Parathyroid adenoma (tissue), 2 donors: Measurements from ENCODE around the gene RAG1.
"Not testable (repeated sequence)": the region's sequence is repeated elsewhere in the genome, so short reads cannot be mapped to it uniquely, and the experiment has no call there.

ENCODE experiments used
- H2AFZ ChIP-seq: fragments of 300-600 bp; sonication (generic); one replicate; pipeline ENCODE4 v1.7.0; 2017; ENCODE audit warnings: antibody characterized with exemption, mild to moderate bottlenecking
- H3K27ac ChIP-seq: fragments of 300-600 bp; sonication (generic); one replicate; pipeline ENCODE4 v1.7.0; 2017
- H3K27me3 ChIP-seq: fragments of 300-600 bp; sonication (generic); one replicate; pipeline ENCODE4 v1.7.0; 2017; ENCODE audit warnings: low read length; ENCODE audit not compliant: control insufficient read depth, insufficient read depth
- H3K36me3 ChIP-seq: fragments of 300-600 bp; sonication (generic); one replicate; pipeline ENCODE4 v1.7.0; 2017; ENCODE audit warnings: low read length; ENCODE audit not compliant: control insufficient read depth, insufficient read depth
- H3K4me1 ChIP-seq: fragments of 300-600 bp; sonication (generic); one replicate; pipeline ENCODE4 v1.7.0; 2017; ENCODE audit warnings: control low read depth
- H3K4me2 ChIP-seq: fragments of 300-600 bp; sonication (generic); one replicate; pipeline ENCODE4 v1.7.0; 2017; ENCODE audit warnings: low read length
- H3K4me3 ChIP-seq: fragments of 300-600 bp; sonication (generic); one replicate; pipeline ENCODE4 v1.7.0; 2017; ENCODE audit warnings: low read depth, low read length
- H3K79me2 ChIP-seq: fragments of 300-600 bp; sonication (generic); one replicate; pipeline ENCODE4 v1.7.0; 2017; ENCODE audit warnings: control low read depth
- H3K9ac ChIP-seq: fragments of 300-600 bp; sonication (generic); one replicate; pipeline ENCODE4 v1.7.0; 2017; ENCODE audit warnings: mild to moderate bottlenecking
- H3K9me3 ChIP-seq: fragments of 300-600 bp; sonication (generic); one replicate; pipeline ENCODE4 v1.7.0; 2017; ENCODE audit warnings: low read length; ENCODE audit not compliant: control insufficient read depth
- TF ChIP-seq, protein P1 (sequence below): fragments of 300-600 bp; sonication (generic); IDR thresholded peaks from one replicate; pipeline ENCODE4 v1.7.0; 2017; ENCODE audit warnings: antibody characterized with exemption, mild to moderate bottlenecking
- donor health status: primary hyperparathyroidism.

The RAG1 gene

DNA sequence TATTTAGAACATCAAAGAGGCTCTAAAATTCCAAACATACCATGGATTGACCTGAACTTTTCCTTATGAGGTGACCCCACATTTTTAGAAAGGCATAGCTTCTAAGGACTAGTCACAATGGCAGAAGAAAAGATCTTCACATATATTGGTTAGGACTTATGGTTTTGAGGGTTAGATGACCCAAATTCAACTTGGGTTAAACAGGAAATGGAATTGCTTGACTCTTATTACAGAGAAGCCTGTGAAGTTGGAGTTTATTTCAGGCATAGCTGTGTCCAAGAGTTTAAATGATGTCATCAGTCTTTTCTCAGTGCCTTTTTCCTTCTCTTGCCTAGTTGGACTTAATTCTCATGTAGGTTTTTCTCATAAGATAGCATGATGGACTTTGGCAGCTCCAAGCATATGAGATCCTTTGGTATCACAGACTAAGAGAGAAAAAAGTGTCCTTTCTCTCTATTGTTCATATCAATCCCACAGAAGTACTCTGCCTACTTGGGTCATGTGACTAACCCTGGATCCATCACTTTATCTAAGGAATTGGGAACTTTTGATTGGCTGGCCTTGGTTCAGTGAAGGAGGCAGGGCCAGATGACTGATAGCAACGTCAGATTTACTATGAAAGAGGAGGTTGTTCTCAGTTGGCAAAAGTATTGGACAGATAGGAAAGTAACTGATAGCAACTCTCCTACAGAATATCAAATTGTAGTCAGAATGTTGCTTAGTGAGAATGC is 17.3 kb upstream of the RAG1 start:
- H3K27me3 ChIP-seq = no peaks in the 10 kb centered on the region
- H3K36me3 ChIP-seq = no peaks in the 10 kb centered on the region
- no peaks in the 10 kb centered on the region for H3K9me3 ChIP-seq
- H3K27ac ChIP-seq = no peak overlapping the region
- H3K9ac ChIP-seq = no peak overlapping the region
- H2AFZ ChIP-seq = no peak overlapping the region
- no peaks in the 10 kb centered on the region for H3K79me2 ChIP-seq
- H3K4me2 ChIP-seq = no peak overlapping the region
- no peak overlapping the region for H3K4me3 ChIP-seq
- no peaks in the 10 kb centered on the region for H3K4me1 ChIP-seq
- TF ChIP-seq, protein P1, sequence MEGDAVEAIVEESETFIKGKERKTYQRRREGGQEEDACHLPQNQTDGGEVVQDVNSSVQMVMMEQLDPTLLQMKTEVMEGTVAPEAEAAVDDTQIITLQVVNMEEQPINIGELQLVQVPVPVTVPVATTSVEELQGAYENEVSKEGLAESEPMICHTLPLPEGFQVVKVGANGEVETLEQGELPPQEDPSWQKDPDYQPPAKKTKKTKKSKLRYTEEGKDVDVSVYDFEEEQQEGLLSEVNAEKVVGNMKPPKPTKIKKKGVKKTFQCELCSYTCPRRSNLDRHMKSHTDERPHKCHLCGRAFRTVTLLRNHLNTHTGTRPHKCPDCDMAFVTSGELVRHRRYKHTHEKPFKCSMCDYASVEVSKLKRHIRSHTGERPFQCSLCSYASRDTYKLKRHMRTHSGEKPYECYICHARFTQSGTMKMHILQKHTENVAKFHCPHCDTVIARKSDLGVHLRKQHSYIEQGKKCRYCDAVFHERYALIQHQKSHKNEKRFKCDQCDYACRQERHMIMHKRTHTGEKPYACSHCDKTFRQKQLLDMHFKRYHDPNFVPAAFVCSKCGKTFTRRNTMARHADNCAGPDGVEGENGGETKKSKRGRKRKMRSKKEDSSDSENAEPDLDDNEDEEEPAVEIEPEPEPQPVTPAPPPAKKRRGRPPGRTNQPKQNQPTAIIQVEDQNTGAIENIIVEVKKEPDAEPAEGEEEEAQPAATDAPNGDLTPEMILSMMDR = no peak

GRCh38 chr11:36557390-36557789 is 10.4 kb upstream of the RAG1 start:
- not testable (repeated sequence) for H3K9me3 ChIP-seq, H3K4me3 ChIP-seq, H3K36me3 ChIP-seq, H3K27me3 ChIP-seq, H3K4me2 ChIP-seq, H3K4me1 ChIP-seq, H3K79me2 ChIP-seq, H3K27ac ChIP-seq, H2AFZ ChIP-seq, H3K9ac ChIP-seq

GRCh38 chr11:36557991-36558390 is 9.8 kb upstream of the RAG1 start:
- TF ChIP-seq, protein P1 = no peak
- Histone ChIP-seq H3K36me3 (no peaks in the 10 kb centered on the region), H2AFZ (no peak overlapping the region), H3K4me1 (no peaks in the 10 kb centered on the region), H3K27ac (no peak overlapping the region), H3K4me2 (no peak overlapping the region), H3K9ac (no peak overlapping the region), H3K4me3 (no peak overlapping the region), H3K9me3 (no peaks in the 10 kb centered on the region), H3K27me3 (no peaks in the 10 kb centered on the region), H3K79me2 (no peaks in the 10 kb centered on the region)

GRCh38 chr11:36558571-36559413 is 9.0 kb upstream of the RAG1 start:
- Histone ChIP-seq H3K4me3 (no peak overlapping the region), H3K36me3 (no peaks in the 10 kb centered on the region), H3K27me3 (no peaks in the 10 kb centered on the region), H3K4me2 (no peak overlapping the region), H3K27ac (no peak overlapping the region), H3K79me2 (no peaks in the 10 kb centered on the region), H3K9ac (no peak overlapping the region), H3K4me1 (no peaks in the 10 kb centered on the region), H2AFZ (no peak overlapping the region), H3K9me3 (no peaks in the 10 kb centered on the region)
- TF ChIP-seq, protein P1 = no peak

- H3K4me3 ChIP-seq = peak overlapping the region; percentile 39
- H3K4me1 ChIP-seq = no peaks in the 10 kb centered on the region
- H3K36me3 ChIP-seq = no peaks in the 10 kb centered on the region
- TF ChIP-seq, protein P1 = peak; percentile 61
- H3K4me2 ChIP-seq = peak overlapping the region; percentile 43
- no peak overlapping the region for H3K27ac ChIP-seq
- H3K79me2 ChIP-seq = no peaks in the 10 kb centered on the region
- H2AFZ ChIP-seq = peak overlapping the region; percentile 46
- H3K27me3 ChIP-seq = no peaks in the 10 kb centered on the region
- no peaks in the 10 kb centered on the region for H3K9me3 ChIP-seq
- no peak overlapping the region for H3K9ac ChIP-seq
Observed at GRCh38 chr11:36564376-36565030, 3.3 kb upstream of the RAG1 start.
